GM12865 (cell line): ENCODE results near the gene LYPD1.

Experiments
- DNase-seq: peaks from one replicate; pipeline ENCODE4 v3.0.0; 2010; ENCODE audit warnings: low read depth
- H3K4me3 ChIP-seq: 2 replicates; pipeline ENCODE4 v1.5.1; 2011; ENCODE audit warnings: mild to moderate bottlenecking, low read depth, low read length, control low read depth
- TF ChIP-seq, protein P1 (sequence below): IDR thresholded peaks from 2 replicates; pipeline ENCODE4 v1.5.1; 2011; ENCODE audit warnings: low read length, control low read depth, low read depth, inconsistent platforms; ENCODE audit not compliant: insufficient read depth; ENCODE audit errors: missing control alignments

LYPD1 gene

GRCh38 chr2:132677661-132678060, 7.7 kb upstream of the LYPD1 start:
- TF ChIP-seq, protein P1, sequence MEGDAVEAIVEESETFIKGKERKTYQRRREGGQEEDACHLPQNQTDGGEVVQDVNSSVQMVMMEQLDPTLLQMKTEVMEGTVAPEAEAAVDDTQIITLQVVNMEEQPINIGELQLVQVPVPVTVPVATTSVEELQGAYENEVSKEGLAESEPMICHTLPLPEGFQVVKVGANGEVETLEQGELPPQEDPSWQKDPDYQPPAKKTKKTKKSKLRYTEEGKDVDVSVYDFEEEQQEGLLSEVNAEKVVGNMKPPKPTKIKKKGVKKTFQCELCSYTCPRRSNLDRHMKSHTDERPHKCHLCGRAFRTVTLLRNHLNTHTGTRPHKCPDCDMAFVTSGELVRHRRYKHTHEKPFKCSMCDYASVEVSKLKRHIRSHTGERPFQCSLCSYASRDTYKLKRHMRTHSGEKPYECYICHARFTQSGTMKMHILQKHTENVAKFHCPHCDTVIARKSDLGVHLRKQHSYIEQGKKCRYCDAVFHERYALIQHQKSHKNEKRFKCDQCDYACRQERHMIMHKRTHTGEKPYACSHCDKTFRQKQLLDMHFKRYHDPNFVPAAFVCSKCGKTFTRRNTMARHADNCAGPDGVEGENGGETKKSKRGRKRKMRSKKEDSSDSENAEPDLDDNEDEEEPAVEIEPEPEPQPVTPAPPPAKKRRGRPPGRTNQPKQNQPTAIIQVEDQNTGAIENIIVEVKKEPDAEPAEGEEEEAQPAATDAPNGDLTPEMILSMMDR = no peak
- DNase-seq = no peak

DNA sequence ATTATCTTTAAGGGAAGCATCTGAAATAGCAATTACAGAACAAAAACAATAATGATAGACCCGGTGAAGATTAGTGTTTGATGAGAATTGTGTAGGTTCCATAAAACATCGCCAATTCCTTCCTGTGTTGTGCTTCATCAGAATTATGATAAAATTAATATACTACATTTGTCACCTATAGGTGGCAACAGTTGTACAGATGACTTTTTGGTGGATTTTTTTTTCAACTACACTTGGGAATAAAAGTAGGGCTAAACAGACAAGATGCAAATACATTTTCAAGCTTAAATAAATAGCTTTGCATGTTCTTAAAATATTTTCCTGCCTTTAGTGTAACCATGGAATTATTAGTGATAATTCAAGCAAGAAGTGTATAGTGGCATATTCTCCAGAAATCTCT, 7.0 kb upstream of the LYPD1 start:
- no peak overlapping the region for H3K4me3 ChIP-seq
- no peak for DNase-seq
- TF ChIP-seq, protein P1 = no peak

More at GRCh38 chr2:132677661-132678060, 7.7 kb upstream of the LYPD1 start:
- no peak overlapping the region for H3K4me3 ChIP-seq

DNA sequence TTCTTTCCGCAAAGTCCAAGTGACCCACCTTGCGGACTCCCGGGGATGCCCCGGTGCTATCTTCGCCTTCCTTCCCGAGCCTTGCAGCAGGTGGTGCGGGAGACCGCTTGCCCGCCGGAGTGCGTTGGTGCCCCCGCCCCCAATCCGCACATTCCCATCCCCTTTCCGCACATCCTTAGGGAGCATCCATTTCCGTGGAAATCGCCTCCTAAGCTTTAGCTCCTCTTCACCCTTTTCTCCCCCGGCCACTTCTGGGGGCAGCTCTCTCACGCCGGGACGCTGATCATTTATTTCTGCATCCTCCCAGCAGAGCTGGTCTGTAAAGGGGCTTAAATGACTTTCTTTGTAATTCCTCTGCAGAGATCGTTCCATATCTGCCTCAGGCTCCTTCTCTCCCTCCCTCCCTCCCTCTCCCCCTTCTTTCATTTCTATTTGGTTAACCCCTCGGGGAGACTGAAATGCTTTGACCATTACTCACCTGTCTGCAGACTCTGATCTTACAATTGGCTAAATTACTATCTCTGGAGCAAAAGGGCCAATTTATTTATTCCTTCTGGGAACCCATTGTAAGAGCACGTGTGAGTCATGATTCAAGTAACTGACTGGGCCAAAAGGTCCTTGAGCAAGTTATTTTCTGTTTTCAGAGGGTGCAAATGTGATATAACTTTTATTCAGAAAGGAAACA, 1.3 kb upstream of the LYPD1 start:
- no peak for DNase-seq
- TF ChIP-seq, protein P1 = no peak
- no peak overlapping the region for H3K4me3 ChIP-seq

GRCh38 chr2:132670496-132671150, 618 bp upstream of the LYPD1 start:
- TF ChIP-seq, protein P1 = no peak
- DNase-seq = no peak
- H3K4me3 ChIP-seq = no peak overlapping the region

DNA sequence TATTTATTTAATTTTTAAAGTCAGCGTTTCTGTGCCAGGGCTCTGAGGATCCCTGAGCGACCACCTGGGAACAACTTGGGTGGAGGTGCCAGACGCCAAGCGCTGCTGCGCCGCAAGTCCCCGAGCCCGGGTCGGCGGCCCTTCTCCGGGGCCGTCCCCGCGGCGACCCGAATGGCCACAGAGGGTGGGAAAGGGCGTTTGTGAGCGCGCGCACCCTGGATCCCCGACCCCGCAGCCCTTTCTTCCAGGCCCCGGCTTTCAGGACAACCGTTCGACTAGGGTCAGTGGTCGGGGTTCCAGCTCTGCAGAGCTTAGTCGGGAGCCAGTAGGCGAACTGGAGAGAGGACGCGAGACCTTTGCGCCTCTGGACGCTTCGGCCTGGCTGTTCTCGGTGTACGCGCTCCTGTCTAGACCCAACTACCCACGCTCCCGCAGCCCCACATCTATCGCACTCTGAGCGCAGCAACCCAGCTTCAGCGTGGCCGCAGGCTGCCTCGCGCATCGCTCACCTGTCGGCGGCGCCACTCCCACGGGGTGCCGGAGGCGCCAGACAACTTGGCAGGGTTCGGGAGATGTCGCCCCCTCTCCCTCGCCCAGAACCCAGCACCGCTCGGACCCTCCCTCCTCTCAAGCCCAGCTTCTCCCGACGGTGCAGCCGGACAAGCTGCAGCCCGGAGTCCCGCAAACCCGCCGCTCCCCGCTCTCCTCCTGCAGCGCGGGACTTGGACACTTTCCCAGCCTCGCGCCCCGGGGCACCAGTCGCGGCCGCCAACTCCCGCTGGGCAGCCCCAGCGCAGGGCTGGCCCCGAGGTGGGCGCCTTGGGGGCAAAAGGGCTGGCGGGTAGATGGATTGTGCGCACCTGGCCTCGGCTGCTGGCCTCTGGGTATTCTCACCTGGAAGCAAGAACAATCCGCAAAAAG, 758 bp downstream of the LYPD1 start:
- TF ChIP-seq, protein P1 = no peak
- no peak for DNase-seq
- no peak overlapping the region for H3K4me3 ChIP-seq

DNA sequence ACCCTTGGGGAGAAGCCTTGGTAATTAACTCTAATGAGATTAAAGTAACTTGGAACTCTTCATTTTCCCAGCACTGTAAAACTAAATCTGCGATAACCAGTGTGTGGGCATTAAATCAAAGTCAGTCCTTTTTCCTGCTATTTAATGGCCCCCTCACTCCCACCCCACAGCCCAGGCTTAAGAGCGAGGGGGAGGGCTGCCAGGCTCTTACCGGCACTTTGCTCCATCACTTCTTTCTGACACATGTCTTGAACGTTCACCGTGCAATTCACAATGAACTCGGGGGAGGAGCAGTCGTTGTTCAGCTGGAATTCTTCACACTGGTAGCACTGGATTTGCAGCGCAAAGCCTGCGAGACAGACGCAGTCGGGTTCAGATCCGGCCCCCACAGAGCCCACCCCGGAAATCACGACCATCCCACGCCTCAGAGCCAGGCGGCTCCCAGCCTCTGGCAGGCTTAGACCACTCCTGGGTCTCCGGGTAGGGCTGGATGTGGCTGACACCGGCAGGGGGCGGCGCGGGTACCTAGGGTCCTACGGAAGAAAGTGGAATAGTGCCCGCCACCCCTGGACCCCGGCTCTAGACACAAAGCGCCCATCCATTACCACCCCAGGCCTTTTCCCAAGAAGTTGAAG, 1.7 kb downstream of the LYPD1 start:
- TF ChIP-seq, protein P1 = no peak
- DNase-seq = no peak
- H3K4me3 ChIP-seq = no peak overlapping the region
